Sigmoid colon (tissue), 4 donors: Measurements from ENCODE around the gene FBXW8.

Source experiments
- CTCF ChIP-seq, 4 experiments: fragments of 450-650 bp in 3 of 4; fragments of 200-600 bp in 1 of 4; IDR thresholded peaks; one replicate each; pipeline ENCODE4 v1.5.1; 2016 to 2019; ENCODE audit warnings: antibody characterized with exemption in 4 of 4, mild to moderate bottlenecking in 3 of 4, moderate library complexity in 2 of 4
- EP300 ChIP-seq, 4 donors: sonication (generic); formaldehyde crosslinking; IDR thresholded peaks; one replicate each; pipeline ENCODE4 v1.6.1; 2017; ENCODE audit warnings: antibody characterized with exemption in 4 of 4
- POLR2A ChIP-seq, 2 donors: fragments of 450-650 bp; IDR thresholded peaks; one replicate each; pipeline ENCODE4 v1.6.1; 2016; ENCODE audit warnings: antibody characterized with exemption in 2 of 2, mild to moderate bottlenecking in 2 of 2, moderate library complexity in 2 of 2

- TF ChIP-seq CTCF (IDR thresholded peaks at IDR 0.05) (no peak), EP300 (IDR thresholded peaks at IDR 0.05) (no peak), POLR2A (IDR thresholded peaks at IDR 0.05) (no peak)
These were observed 124.0 kb downstream of the FBXW8 start for GRCh38 chr12:117034701-117035151.
